IgD-negative memory B cell (primary cell): Measurements from ENCODE around the gene XXYLT1. TPM values are rescaled to one million over a fixed set of nuclear protein-coding genes. Genes with fewer than 3 reads are reported as not detected.
A peak's percentile ranks its signal among the peaks of the same experiment; 100 is the strongest.

Experiments used
- H3K27ac Mint-ChIP-seq, 3 donors: one replicate each; pipeline ENCODE4 v1.8.0; 2020 to 2022; ENCODE audit warnings: mild to moderate bottlenecking in 3 of 3, mixed read lengths in 3 of 3, moderate library complexity in 1 of 3
- H3K27me3 Mint-ChIP-seq: one replicate; pipeline ENCODE4 v1.8.0; 2021; ENCODE audit warnings: mixed read lengths
- H3K36me3 Mint-ChIP-seq: one replicate; pipeline ENCODE4 v1.8.0; 2020; ENCODE audit warnings: mild to moderate bottlenecking, mixed read lengths
- H3K4me1 Mint-ChIP-seq, 3 donors: one replicate each; pipeline ENCODE4 v1.8.0; 2020 to 2022; ENCODE audit warnings: mixed read lengths in 3 of 3, mild to moderate bottlenecking in 1 of 3
- H3K4me3 Mint-ChIP-seq, 4 donors: one replicate each; pipeline ENCODE4 v1.8.0; 2020 to 2022; ENCODE audit warnings: mild to moderate bottlenecking in 4 of 4, mixed read lengths in 4 of 4, moderate library complexity in 3 of 4
- H3K9me3 Mint-ChIP-seq, 3 donors: one replicate each; pipeline ENCODE4 v1.8.0; 2020 to 2021; ENCODE audit warnings: mixed read lengths in 3 of 3, mild to moderate bottlenecking in 1 of 3
- polyA plus RNA-seq: library from polyadenylated mRNA; unstranded; fragments of 300-500 nt; fragmentation: Illumina TruSeq; gene quantifications from one replicate; pipeline ENCODE4 v1.2.3, GENCODE V29; 2021

XXYLT1 gene
- polyA plus RNA-seq, 1 donor from 2014 or later, result 5.2 TPM

DNA sequence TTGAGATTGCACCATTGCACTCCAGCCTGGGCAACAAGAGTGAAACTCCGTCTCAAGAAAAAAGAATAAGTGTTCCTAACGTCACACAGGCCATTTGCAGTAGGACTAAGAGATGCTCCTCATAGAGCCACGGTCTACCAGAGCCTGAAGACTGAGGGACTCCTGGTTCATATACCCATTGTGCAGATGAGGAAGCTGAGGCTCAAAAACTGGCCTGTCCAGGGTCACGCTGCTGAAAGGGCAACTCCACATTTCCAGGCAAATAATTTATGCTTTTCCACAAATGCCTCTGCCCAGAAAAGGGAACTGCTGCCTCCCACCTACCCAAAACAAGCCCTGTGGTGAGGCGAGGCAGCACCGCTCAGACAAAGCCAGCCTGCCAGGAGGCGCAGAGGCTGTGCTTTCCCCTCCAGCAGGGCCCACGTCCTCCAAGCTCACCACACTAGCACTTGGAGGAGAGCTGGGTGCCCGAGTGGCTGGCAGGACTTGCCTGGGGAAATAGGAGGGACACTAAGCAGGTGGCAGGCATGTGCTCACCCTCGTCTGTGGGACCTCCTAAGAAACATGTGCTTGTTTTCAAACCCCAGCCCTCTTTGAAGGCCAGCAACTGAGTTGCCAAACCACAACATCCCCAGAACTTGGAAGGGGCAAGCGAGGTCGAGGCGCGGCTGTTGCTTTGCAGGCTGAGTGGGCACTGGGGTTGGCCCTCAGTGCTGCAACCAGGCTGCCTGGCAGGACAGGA is 195.6 kb downstream of the XXYLT1 start:
- peaks cover 8 to 15% (median 8%) of the 10 kb centered on the region in 3 donors for H3K4me1 Mint-ChIP-seq
- H3K36me3 Mint-ChIP-seq, result no peaks in the 10 kb centered on the region
- H3K27me3 Mint-ChIP-seq, result peaks cover 2% of the 10 kb centered on the region
- no peak overlapping the region for H3K4me3 Mint-ChIP-seq
- no peaks in the 10 kb centered on the region for H3K9me3 Mint-ChIP-seq
- H3K27ac Mint-ChIP-seq, result no peak overlapping the region

DNA sequence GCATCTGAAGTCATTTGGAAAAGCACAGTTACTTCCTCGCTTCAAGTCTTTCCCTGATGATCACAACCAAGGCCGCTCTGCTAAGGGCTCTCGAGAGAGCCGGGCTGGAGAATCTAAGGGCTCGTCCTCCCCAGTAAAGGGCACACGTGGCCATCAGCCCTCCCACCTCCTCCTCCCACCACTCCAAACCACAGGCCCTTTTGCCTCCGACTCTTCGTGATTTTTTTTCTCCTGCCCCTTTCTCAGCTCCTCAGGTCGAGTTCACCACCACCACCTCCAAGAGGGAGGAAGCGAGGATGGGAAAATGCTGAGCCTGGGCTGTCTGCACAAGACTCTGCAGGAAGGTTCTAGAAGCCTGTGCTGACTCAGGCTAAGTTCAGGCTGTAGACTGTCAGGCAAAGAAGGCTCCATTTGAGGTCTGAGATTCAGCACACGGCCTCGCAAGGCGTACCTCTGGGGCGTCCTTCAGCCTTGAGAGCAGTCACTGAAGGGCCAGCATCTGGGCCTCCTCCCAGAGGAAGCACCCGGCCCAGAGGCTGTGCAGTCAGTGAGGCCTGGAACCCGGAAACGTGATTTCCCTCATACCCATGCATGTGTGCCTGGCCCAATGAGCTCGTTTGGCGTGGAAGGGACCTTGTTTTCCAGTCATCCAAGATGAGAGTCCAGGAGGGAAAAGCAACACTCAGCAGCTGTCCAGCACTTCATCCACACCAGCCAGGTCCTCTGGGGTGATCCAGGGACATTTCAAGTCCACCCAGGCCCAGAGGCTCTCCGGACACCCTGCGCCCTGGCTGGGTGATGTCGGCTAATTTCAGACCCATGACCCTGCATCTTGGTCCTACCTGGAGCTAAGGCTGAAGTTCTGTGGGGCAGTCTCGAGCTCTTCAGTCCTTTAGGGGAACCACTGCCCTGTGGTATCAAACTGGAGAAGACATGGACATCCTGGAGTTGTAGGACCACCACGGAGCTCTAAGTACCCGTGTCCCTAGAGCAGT is 196.8 kb downstream of the XXYLT1 start:
- Mint-ChIP-seq H3K36me3 (no peaks in the 10 kb centered on the region), H3K9me3 (no peaks in the 10 kb centered on the region), H3K4me1 (peaks cover 2 to 5% (median 2%) of the 10 kb centered on the region in 3 donors), H3K4me3 (peak overlapping the region in 1 of 4 donors; percentile 39), H3K27me3 (no peaks in the 10 kb centered on the region), H3K27ac (no peak overlapping the region)

DNA sequence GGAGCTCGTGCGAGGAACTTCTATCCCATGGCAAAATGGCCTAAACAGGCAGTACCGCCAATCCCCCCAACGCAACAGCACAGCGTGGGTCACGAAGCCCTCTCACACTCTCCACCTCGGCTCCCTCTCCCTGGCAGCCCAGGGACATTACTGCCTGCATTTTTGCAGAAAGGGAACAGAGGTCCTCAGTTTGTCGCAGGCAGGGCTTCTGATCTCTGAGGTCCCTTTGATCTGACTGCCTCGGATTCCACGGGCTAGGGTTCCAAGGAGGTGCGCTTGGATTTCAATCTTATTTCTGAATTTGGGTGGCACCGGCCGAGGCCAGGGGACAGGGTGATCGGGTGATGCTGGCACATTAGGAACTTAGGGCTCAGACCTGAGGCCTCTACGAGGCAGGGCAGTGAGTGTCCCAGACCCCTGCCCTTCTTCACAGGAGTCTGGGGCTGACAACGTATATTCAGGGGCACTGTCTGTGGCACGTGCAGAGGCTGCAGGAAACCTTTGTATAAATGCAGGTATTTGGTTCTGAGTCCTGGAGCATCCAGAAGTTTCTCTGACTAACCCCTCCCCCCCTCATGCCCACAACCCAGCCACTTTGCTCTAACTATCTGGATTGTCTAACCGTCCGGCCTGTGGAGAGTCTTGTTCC is 197.9 kb downstream of the XXYLT1 start:
- Mint-ChIP-seq H3K36me3 (peaks cover 6% of the 10 kb centered on the region), H3K4me3 (no peak overlapping the region), H3K9me3 (no peaks in the 10 kb centered on the region), H3K27me3 (no peaks in the 10 kb centered on the region), H3K4me1 (peaks cover 2 to 5% (median 2%) of the 10 kb centered on the region in 3 donors), H3K27ac (no peak overlapping the region)

DNA sequence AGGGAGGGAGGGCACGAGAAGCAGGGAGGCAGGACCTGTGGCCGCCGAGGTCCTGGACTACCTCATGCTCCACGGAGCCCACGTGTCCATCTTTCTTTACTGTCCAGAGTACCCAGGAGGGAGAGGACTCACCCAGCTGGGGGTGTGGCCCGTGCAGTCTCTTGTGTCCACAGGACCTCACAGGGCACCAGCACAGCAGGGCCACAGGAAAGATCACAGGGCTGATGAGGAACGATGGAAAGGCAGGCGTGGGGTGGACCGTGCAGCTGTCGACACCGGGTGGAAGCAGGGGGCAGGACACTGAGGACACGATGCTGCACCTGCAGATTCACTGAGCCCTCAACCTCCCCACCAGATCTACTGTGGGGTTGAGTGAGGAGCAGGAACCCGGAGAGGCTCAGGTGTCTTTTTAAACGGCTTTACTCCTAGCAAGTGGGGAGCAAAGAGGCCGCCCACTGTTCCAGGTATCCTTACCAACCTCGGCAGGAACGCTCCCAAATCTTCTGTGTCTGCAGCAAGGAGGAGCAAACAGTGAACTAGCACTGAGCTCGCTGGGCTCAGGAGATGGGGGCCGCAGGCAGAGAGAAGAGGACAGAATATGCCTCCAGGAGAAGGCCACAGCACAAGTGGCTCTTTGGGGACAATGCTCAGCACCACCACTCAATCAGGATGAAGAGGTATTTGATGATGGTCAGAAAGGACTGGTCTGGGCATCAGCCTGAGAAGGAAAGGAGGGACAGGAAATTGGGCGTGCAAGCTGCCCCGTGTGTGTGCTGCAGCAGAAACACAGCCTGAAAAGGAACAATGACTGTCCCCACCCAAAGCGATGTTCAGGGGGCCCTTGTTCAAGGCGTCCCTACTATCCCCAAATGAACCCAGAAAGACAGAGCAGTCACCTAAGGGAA is 198.8 kb downstream of the XXYLT1 start:
- no peak overlapping the region for H3K4me3 Mint-ChIP-seq
- H3K9me3 Mint-ChIP-seq, result no peaks in the 10 kb centered on the region
- peaks cover 8% of the 10 kb centered on the region for H3K36me3 Mint-ChIP-seq
- no peaks in the 10 kb centered on the region for H3K27me3 Mint-ChIP-seq
- no peak overlapping the region for H3K27ac Mint-ChIP-seq
- peaks cover 2 to 9% (median 2%) of the 10 kb centered on the region in 3 donors for H3K4me1 Mint-ChIP-seq

DNA sequence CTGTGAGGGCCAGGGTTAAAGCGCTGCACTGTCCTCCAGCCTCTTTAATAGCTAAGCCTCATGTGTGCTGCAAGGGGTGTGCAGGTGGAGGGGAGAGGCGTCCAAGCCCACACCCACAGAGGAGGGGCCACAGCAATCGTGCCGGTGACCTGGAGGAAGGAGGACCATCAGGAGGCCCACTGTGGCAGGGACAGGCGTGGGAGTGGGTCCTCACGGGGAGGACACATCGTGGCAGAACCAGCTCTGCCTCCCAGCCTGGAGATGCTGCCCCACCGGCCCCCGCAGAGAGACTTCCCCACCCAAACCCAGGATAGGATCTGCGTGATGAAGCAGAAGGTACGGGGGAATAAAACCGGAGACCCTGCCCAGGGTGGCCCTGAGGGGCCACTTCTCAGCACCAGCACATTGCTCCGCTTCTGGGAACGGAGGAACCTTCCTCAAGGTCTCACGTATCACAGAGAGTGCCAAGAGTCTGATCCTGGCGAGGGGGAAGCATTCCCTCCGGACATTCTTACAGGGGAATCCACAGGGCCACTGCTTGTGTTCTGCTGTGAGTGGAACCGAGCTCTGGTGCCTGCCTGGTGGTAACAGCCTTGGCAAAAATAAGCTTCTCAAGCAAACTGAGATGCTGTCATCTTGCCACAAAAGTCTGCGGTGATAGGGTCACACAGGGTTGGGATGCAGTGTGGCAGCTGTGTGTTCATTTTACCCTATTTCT is 199.8 kb downstream of the XXYLT1 start:
- peak overlapping the region in 1 of 3 donors; percentile 46 for H3K27ac Mint-ChIP-seq
- no peaks in the 10 kb centered on the region for H3K27me3 Mint-ChIP-seq
- H3K9me3 Mint-ChIP-seq, result no peaks in the 10 kb centered on the region
- H3K4me3 Mint-ChIP-seq, result no peak overlapping the region
- peaks cover 2 to 9% (median 2%) of the 10 kb centered on the region in 3 donors for H3K4me1 Mint-ChIP-seq
- peaks cover 8% of the 10 kb centered on the region for H3K36me3 Mint-ChIP-seq

DNA sequence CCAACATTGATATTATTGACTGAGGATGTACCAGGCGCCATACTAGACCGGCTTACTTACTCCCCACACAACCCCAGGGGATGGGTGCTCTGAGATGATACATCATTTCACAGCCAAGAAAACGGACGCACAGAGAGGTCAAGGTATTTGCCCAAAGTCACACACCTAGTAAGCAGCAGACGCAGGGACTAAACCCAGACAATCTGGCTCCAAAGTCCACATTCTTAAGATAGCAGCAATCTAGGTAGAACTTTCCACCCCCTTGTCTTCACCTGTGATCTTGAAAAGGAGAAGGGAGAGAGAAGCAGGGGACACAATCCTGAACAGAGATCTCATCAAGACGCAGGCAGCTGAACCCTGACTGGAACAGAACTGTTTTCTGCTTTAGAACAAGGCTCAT is 200.6 kb downstream of the XXYLT1 start:
- Mint-ChIP-seq H3K36me3 (peaks cover 8% of the 10 kb centered on the region), H3K4me1 (peaks cover 0 to 9% (median 2%) of the 10 kb centered on the region in 3 donors), H3K27ac (no peak overlapping the region), H3K4me3 (no peak overlapping the region), H3K27me3 (no peaks in the 10 kb centered on the region), H3K9me3 (no peaks in the 10 kb centered on the region)

DNA sequence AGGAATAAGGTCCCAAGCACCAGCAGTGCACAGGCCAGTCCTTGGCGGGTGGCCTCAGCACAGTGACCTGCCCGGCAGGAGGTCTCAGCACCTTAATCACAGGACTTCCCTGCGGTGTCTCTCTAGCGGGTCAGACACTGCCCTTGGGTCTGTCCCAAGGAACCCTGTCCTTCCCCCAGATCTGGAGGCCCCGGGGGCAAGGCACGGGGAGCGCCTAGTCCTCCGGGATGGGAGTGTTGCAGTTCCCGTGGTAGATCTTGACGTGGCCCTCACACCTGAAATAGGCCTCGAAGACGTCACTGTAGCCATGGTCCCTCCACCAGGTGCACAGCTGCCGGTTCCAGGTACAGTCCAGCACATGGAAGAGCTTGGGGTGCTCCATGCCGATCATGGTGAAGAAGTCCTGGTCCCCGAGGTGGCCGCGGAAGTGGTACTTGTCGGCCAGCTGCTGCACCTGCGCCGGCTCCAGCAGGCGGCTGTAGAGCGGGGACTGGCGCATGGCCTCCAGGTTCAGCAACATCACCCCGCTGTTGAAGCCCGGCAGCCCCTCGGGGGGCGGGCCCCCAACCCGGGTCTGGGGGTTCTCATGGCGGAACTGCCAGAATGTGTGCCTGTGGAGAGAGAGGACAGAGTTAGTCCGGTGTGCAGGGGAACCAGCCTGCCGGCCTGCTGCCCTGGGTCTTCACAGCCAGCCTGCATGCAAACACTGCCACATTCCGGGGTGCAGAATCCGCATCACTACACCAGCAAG is 201.3 kb downstream of the XXYLT1 start:
- Mint-ChIP-seq H3K4me3 (no peak overlapping the region), H3K36me3 (peaks cover 10% of the 10 kb centered on the region), H3K27ac (no peak overlapping the region), H3K9me3 (no peaks in the 10 kb centered on the region), H3K27me3 (no peaks in the 10 kb centered on the region), H3K4me1 (peaks cover 3 to 12% (median 6%) of the 10 kb centered on the region in 3 donors)

DNA sequence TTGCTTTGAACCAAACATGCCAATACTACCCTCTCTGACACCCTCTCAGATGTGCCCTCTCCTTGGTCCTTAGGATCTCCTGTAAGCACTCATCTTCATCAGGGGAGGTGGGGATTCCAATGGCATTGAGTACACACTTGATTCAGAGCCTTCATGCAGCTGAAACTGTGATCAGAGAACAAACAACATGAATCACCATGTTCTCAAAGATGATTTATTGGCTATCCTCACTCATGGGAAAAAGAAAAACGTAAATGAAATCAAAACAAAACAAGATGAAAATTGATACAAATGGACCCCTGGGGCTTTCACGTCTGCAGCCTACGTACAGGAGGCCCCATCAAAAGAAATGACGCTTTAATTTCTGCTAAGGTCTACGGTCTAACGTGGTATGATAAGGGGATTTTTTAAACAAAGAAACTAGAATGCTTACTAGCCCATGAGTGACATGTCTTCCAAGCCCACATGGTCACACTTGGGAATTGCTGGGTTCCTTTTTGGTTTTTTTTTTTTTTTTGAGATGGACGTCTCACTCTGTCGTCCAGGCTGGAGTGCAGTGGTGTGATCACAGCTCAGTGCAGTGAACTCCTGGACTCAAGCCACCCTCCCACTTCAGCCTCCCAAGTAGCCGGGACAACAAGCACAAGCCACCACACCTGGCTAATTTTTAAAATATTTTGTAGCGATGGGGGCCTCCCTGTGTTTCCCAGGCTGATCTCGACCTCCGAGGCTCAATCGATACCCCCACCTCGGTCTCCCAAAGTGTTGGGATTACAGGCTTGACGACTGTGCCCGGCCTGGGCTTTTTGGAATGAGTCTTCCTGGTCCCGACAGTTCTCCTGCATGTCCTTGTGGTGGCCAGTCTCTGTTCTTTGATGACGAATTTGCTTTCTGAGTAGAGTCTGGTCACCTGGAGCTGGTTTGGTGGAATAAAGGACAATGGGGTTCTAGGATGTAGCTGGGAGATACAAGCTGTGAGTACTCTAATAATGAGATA is 202.6 kb downstream of the XXYLT1 start:
- Mint-ChIP-seq H3K36me3 (peaks cover 10% of the 10 kb centered on the region), H3K27ac (no peak overlapping the region), H3K9me3 (no peaks in the 10 kb centered on the region), H3K4me3 (no peak overlapping the region), H3K4me1 (peaks cover 8 to 17% (median 15%) of the 10 kb centered on the region in 3 donors), H3K27me3 (no peaks in the 10 kb centered on the region)

DNA sequence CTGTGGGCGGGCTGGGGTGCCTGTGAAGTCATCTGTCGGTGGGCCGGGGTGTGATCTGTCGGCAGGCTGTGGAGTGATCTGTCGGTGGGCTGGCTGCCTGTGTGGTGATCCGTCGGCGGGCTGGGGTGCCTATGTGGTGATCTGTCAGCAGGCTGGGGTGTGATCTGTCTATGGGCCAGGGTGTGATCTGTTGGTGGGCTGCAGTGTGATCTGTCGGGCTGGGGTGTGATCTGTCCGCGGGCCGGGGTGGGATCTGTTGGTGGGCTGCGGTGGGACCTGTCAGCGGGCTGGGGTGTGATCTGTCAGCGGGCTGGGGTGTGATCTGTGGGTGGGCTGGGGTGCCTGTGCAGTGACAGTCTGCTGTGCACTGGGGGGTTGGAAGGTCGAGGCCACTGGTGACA is 204.5 kb downstream of the XXYLT1 start:
- no peak overlapping the region for H3K27ac Mint-ChIP-seq
- H3K4me3 Mint-ChIP-seq, result peak overlapping the region in 1 of 4 donors; percentile 89
- peaks cover 10% of the 10 kb centered on the region for H3K36me3 Mint-ChIP-seq

DNA sequence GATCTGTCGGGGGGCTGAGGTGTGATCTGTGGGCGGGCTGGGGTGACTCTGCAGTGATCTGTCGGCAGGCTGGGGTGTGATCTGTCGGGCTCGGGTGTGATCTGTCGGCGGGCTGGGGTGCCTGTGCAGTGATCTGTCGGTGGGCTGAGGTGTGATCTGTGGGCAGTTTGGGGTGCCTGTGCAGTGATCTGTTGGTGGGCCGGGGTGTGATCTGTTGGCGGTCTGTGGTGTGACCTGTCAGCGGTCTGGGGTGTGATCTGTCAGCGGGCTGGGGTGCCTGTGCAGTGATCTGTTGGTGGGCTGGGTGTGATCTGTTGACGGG is 205.1 kb downstream of the XXYLT1 start:
- Mint-ChIP-seq H3K4me3 (no peak overlapping the region), H3K27me3 (no peaks in the 10 kb centered on the region), H3K4me1 (peaks cover 8 to 19% (median 15%) of the 10 kb centered on the region in 3 donors), H3K27ac (no peak overlapping the region), H3K36me3 (peaks cover 10% of the 10 kb centered on the region), H3K9me3 (no peaks in the 10 kb centered on the region)

More for the DNA sequence above, 204.5 kb downstream of the XXYLT1 start:
- no peaks in the 10 kb centered on the region for H3K9me3 Mint-ChIP-seq
- H3K4me1 Mint-ChIP-seq, result peaks cover 8 to 19% (median 15%) of the 10 kb centered on the region in 3 donors
- no peaks in the 10 kb centered on the region for H3K27me3 Mint-ChIP-seq

DNA sequence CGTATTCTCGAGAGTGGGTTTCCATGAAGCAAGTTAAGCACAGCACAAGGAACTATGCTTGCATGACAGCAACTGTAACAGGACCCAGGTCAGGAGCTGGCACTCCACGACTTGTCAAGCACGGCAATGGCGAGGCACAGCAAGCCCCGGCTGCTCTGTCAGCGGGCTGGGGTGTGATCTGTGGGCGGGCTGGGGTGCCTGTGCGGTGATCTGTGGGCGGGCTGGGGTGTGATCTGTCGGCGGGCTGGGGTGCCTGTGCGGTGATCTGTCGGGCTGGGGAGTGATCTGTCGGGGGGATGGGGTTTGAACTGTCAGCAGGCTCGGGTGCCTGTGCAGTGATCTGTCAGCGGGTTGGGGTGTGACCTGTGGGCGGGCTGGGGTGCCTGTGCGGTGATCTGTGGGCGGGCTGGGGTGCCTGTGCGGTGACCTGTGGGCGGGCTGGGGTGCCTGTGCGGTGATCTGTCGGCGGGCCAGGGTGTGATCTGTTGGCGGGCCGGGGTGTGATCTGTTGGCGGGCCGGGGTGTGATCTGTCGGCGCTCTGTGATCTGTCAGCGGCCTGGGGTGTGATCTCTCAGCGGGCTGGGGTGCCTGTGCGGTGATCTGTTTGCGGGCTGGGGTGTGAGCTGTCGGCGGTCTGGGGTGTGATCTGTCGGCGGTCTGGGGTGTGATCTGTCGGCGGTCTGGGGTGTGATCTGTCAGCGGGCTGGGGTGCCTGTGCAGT is 205.7 kb downstream of the XXYLT1 start:
- H3K9me3 Mint-ChIP-seq, result no peaks in the 10 kb centered on the region
- peak overlapping the region in 2 of 4 donors; percentile 82 to 90 for H3K4me3 Mint-ChIP-seq
- no peak overlapping the region for H3K27ac Mint-ChIP-seq
- peaks cover 10 to 19% (median 15%) of the 10 kb centered on the region in 3 donors for H3K4me1 Mint-ChIP-seq
- H3K27me3 Mint-ChIP-seq, result no peaks in the 10 kb centered on the region
- H3K36me3 Mint-ChIP-seq, result peaks cover 10% of the 10 kb centered on the region
